HCT116 (cell line): Measurements from ENCODE around the gene C1QL4. TPM values are rescaled to one million over a fixed set of nuclear protein-coding genes. Genes with fewer than 3 reads are reported as not detected.

Source experiments
- ATAC-seq: fragments of 200-7000 bp; cut with Tn5 transposase; 2 replicates; pipeline ENCODE4 v1.9.1; 2020; ENCODE audit warnings: mild to moderate bottlenecking, moderate library complexity
- BruUV-seq: library from RNA; stranded (reverse); fragments of 400-500 nt; replicated peaks from 2 replicates; lab custom pipeline; 2021; lab: Mats Ljungman, UMichigan
- CTCF ChIA-PET: fragments of 300-600 bp; sonication (Branson Sonifier 250); formaldehyde crosslinking; loops from one replicate; lab custom pipeline; 2021; ENCODE audit warnings: antibody characterized with exemption; lab: Charles Lee
- POLR2A ChIA-PET: fragments of 300-600, 350-600 bp; sonication (Branson Sonifier 250); formaldehyde crosslinking; loops from one replicate; lab custom pipeline; 2021; ENCODE audit warnings: antibody characterized with exemption; lab: Charles Lee
- RAD21 ChIA-PET, 2 experiments: fragments of 300-600 bp; sonication (Branson Sonifier 250); formaldehyde crosslinking; loops; one replicate each; lab custom pipeline; 2023; ENCODE audit warnings: low total read pairs in 2 of 2; ENCODE audit not compliant: uncharacterized antibody in 2 of 2, unreplicated experiment in 2 of 2, low non-redundant PET in 1 of 2; lab: Charles Lee
- DNase-seq: peaks from one replicate; pipeline ENCODE4 v3.0.0-alpha.2; 2010; ENCODE audit warnings: low read depth, low spot score
- H2AFZ ChIP-seq: fragments of 200-600 bp; shearing (Covaris generic), sonication (generic); 2 replicates; pipeline ENCODE4 v1.6.1; 2017; ENCODE audit warnings: low read depth, mixed run types, mixed read lengths, antibody characterized with exemption, low read length; ENCODE audit not compliant: poor library complexity, severe bottlenecking
- H3K27ac ChIP-seq: 2 replicates; pipeline ENCODE4 v1.5.1; 2012; ENCODE audit warnings: low read depth, low read length
- H3K27me3 ChIP-seq: fragments of 200-600 bp; sonication (generic); 2 replicates; pipeline ENCODE4 v1.6.1; 2016; ENCODE audit warnings: mixed run types, low read length, mixed read lengths; ENCODE audit not compliant: insufficient read depth
- H3K36me3 ChIP-seq, 2 experiments: fragments of 200-500 bp in 1 of 2; fragments of 200-600 bp in 1 of 2; sonication (Bioruptor generic) in 1 of 2; sonication (generic) in 1 of 2; 2 replicates each; pipeline versions ENCODE4 v1.5.1 to v1.6.1; 2014 to 2016; ENCODE audit warnings: low read length in 2 of 2, inconsistent platforms in 1 of 2, mixed read lengths in 1 of 2, mixed run types in 1 of 2; ENCODE audit not compliant: insufficient read depth in 2 of 2, control insufficient read depth in 1 of 2
- H3K4me1 ChIP-seq, 2 experiments: fragments of 200-600 bp in 1 of 2; sonication (generic) in 1 of 2; 2 replicates each; pipeline versions ENCODE4 v1.5.1 to v1.6.1; 2012 to 2017; ENCODE audit warnings: low read length in 2 of 2, inconsistent platforms in 1 of 2, mild to moderate bottlenecking in 1 of 2, mixed read lengths in 1 of 2, mixed run types in 1 of 2, moderate library complexity in 1 of 2; ENCODE audit not compliant: insufficient read depth in 2 of 2, control insufficient read depth in 1 of 2
- H3K4me2 ChIP-seq: fragments of 200-600 bp; sonication (generic); 2 replicates; pipeline ENCODE4 v1.6.1; 2017; ENCODE audit warnings: mixed run types, low read length, mixed read lengths
- H3K4me3 ChIP-seq, 2 experiments: fragments of 200-600 bp in 1 of 2; sonication (generic) in 1 of 2; replicated peaks in 1 of 2; 2 replicates each; pipeline ENCODE4 v1.5.1; 2011 to 2016; ENCODE audit warnings: low read length in 2 of 2, control low read depth in 1 of 2, low read depth in 1 of 2, mild to moderate bottlenecking in 1 of 2, mixed read lengths in 1 of 2, mixed run types in 1 of 2
- H3K79me2 ChIP-seq: fragments of 200-600 bp; sonication (generic); 2 replicates; pipeline ENCODE4 v1.6.1; 2017; ENCODE audit warnings: mild to moderate bottlenecking, mixed run types, low read length, moderate library complexity, mixed read lengths; ENCODE audit not compliant: insufficient read depth
- H3K9ac ChIP-seq: fragments of 200-600 bp; sonication (generic); 2 replicates; pipeline ENCODE4 v1.6.1; 2016; ENCODE audit warnings: low read length, mixed read lengths
- H3K9me2 ChIP-seq: fragments of 200-600 bp; sonication (generic), shearing (Covaris generic); 2 replicates; pipeline ENCODE4 v1.6.1; 2017; ENCODE audit warnings: mixed run types, mild to moderate bottlenecking, moderate library complexity; ENCODE audit not compliant: insufficient read depth
- H3K9me3 ChIP-seq, 2 experiments: fragments of 200-500 bp in 1 of 2; fragments of 200-600 bp in 1 of 2; sonication (Bioruptor generic) in 1 of 2; sonication (generic) in 1 of 2; 2 replicates each; pipeline ENCODE4 v1.6.1; 2014 to 2017; ENCODE audit warnings: low read length in 2 of 2, mixed read lengths in 2 of 2, inconsistent platforms in 1 of 2, low read depth in 1 of 2, mild to moderate bottlenecking in 1 of 2, mixed run types in 1 of 2, moderate library complexity in 1 of 2; ENCODE audit not compliant: control insufficient read depth in 1 of 2, insufficient read depth in 1 of 2
- H4K20me1 ChIP-seq: fragments of 200-600 bp; sonication (generic), shearing (Covaris generic); 2 replicates; pipeline ENCODE4 v1.6.1; 2017; ENCODE audit warnings: mixed run types, mild to moderate bottlenecking, moderate library complexity; ENCODE audit not compliant: insufficient read depth
- POLR2A ChIP-seq: IDR thresholded peaks from 2 replicates; pipeline ENCODE4 v1.7.0; 2011; ENCODE audit warnings: borderline replicate concordance; ENCODE audit not compliant: insufficient read depth, insufficient read length; ENCODE audit errors: extremely low read depth
- POLR2AphosphoS5 ChIP-seq: IDR thresholded peaks from 2 replicates; pipeline ENCODE4 v1.6.1; 2011; ENCODE audit warnings: mild to moderate bottlenecking, low read depth, low read length, moderate library complexity
- RAD21 ChIP-seq: IDR thresholded peaks from 2 replicates; pipeline ENCODE4 v1.6.1; 2012; ENCODE audit warnings: low read depth, mild to moderate bottlenecking
- REST ChIP-seq: IDR thresholded peaks from 2 replicates; pipeline ENCODE4 v1.6.1; 2012; ENCODE audit warnings: low read depth
- intact Hi-C: fragments of 100-400 bp; cut with micrococcal nuclease; formaldehyde crosslinking; loops from 2 replicates; pipeline ENCODE4 v1.10.0; 2022
- total RNA-seq: library from RNA; stranded (reverse); gene quantifications from one replicate; pipeline ENCODE4 v1.2.1, GENCODE V29; 2021; ENCODE audit not compliant: unreplicated experiment
- TF ChIP-seq, protein P1 (sequence below), 3 experiments: fragments of 200-600 bp in 1 of 3; sonication (generic) in 1 of 3; IDR thresholded peaks in 2 of 3; conservative IDR thresholded peaks in 1 of 3; 2 replicates each; pipeline ENCODE4 v1.5.1; 2012 to 2017; ENCODE audit warnings: low read depth in 2 of 3, low read length in 2 of 3, antibody characterized with exemption in 1 of 3, borderline replicate concordance in 1 of 3, control low read depth in 1 of 3, mild to moderate bottlenecking in 1 of 3, mixed read lengths in 1 of 3, mixed run types in 1 of 3, moderate library complexity in 1 of 3; ENCODE audit not compliant: insufficient read depth in 1 of 3

C1QL4 gene
- total RNA-seq, 1 experiment from 2014 or later, result 8.1 TPM

DNA sequence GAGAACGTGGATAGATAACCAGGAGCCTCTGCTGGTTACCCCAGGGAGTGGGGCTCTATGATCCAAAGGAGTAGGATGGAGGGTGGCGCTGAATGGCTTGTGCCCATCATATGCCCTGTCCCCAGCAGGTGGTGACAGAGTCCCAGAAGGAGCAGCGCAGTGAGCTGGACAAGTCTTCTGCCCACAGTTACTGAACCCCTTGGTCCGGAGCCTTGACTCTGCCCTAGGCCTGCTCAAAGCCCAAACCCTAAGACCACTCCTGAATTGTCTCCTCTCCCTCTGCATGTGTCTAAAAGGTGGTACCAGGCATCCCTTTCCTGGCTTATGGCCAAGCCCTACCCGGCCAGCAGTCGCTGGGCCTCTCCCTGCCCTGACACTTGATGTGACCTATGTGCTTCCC is 38.8 kb downstream of the C1QL4 start:
- Histone ChIP-seq H3K27me3 (no peaks in the 10 kb centered on the region), H3K9me3 (no peaks in the 10 kb centered on the region), H3K27ac (no peak overlapping the region), H3K9me2 (no peaks in the 10 kb centered on the region), H3K79me2 (no peaks in the 10 kb centered on the region), H3K36me3 (no peaks in the 10 kb centered on the region), H3K4me2 (peak overlapping the region; percentile 87), H4K20me1 (no peaks in the 10 kb centered on the region), H3K4me3 (peak overlapping the region; percentile 39 to 47; a peak in 3 of 4 replicates), H3K4me1 (peaks cover 10 to 31% of the 10 kb centered on the region in 2 experiments; a peak in 3 of 4 replicates), H2AFZ (peak overlapping the region; percentile 48), H3K9ac (peak overlapping the region; percentile 32; the same call in 1 of the 2 replicates)
- CTCF ChIA-PET, result interaction anchor here (0.7 to 3.2 kb wide), 12 partner anchors 9 to 325 kb away, joined by 3 to 25 read pairs (median 8); partner anchors contain the start of genes C1QL4, DNAJC22, PRPF40B and TROAP
- RAD21 ChIA-PET, result interaction anchor here in 1 of 2 experiments (1.5 kb wide), 1 partner anchor 24 kb away, joined by 3 read pairs; no protein-coding TSS in a partner anchor
- POLR2A ChIA-PET, result no interaction called here
- intact Hi-C loops, result loop anchor here (2.0 kb wide), 2 partner anchors 45 to 217 kb away; no protein-coding TSS in a partner anchor
- DNase-seq, result no peak
- ATAC-seq, result peak; percentile 56
- TF ChIP-seq POLR2AphosphoS5, result no peak
- TF ChIP-seq, protein P1, sequence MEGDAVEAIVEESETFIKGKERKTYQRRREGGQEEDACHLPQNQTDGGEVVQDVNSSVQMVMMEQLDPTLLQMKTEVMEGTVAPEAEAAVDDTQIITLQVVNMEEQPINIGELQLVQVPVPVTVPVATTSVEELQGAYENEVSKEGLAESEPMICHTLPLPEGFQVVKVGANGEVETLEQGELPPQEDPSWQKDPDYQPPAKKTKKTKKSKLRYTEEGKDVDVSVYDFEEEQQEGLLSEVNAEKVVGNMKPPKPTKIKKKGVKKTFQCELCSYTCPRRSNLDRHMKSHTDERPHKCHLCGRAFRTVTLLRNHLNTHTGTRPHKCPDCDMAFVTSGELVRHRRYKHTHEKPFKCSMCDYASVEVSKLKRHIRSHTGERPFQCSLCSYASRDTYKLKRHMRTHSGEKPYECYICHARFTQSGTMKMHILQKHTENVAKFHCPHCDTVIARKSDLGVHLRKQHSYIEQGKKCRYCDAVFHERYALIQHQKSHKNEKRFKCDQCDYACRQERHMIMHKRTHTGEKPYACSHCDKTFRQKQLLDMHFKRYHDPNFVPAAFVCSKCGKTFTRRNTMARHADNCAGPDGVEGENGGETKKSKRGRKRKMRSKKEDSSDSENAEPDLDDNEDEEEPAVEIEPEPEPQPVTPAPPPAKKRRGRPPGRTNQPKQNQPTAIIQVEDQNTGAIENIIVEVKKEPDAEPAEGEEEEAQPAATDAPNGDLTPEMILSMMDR (IDR thresholded peaks at IDR 0.05 in 2 of 3, conservative IDR thresholded peaks at IDR 0.05 in 1 of 3; ENCODE audit: borderline replicate concordance in 1 of 3, insufficient read depth in 1 of 3, low read depth in 2 of 3, low read length in 2 of 3), result peak; percentile 35 to 53 (median 37); a peak in 5 of 6 replicates
- peak; percentile 67 for TF ChIP-seq RAD21
- BruUV-seq, result no TSS peak

- no peaks in the 10 kb centered on the region for H3K27me3 ChIP-seq
- no peaks in the 10 kb centered on the region for H4K20me1 ChIP-seq
- intact Hi-C loops, result loop anchor here (2.0 kb wide), 2 partner anchors 45 to 217 kb away; no protein-coding TSS in a partner anchor
- H3K9ac ChIP-seq, result peak overlapping the region; percentile 32; the same call in 1 of the 2 replicates
- peak overlapping the region; percentile 39 to 47 for H3K4me3 ChIP-seq
- peak overlapping the region; percentile 48 for H2AFZ ChIP-seq
- ATAC-seq, result peak; percentile 57
- ChIA-PET CTCF (interaction anchor here (0.7 to 3.2 kb wide), 18 partner anchors 9 to 325 kb away, joined by 3 to 25 read pairs (median 6); partner anchors contain the start of genes C1QL4, DNAJC22, PRPF40B and SPATS2), POLR2A (interaction anchor here (0.6 to 1.6 kb wide), 8 partner anchors 9 to 255 kb away, joined by 3 to 13 read pairs (median 4); partner anchors contain the start of gene TROAP), RAD21 (interaction anchor here (0.8 to 1.5 kb wide), 2 partner anchors 25 kb away, joined by 3 read pairs; partner anchors contain the start of gene TROAP (in 1 of the 2))
- H3K27ac ChIP-seq, result no peak overlapping the region
- H3K79me2 ChIP-seq, result no peaks in the 10 kb centered on the region
- H3K4me2 ChIP-seq, result peak overlapping the region; percentile 87
- no peak for TF ChIP-seq REST
- TF ChIP-seq POLR2A, result peak; percentile 28
- H3K4me1 ChIP-seq, result peaks cover 10 to 36% of the 10 kb centered on the region in 2 experiments; a peak in 3 of 4 replicates
- no peaks in the 10 kb centered on the region for H3K36me3 ChIP-seq
- H3K9me2 ChIP-seq, result no peaks in the 10 kb centered on the region
- no peaks in the 10 kb centered on the region for H3K9me3 ChIP-seq
- BruUV-seq, result TSS peak; percentile 95
- DNase-seq, result no peak
These were observed 39.3 kb downstream of the C1QL4 start for GRCh38 chr12:49297695-49298060.
